ENCODE data around the gene AKAP13. TPM values are rescaled to one million over a fixed set of nuclear protein-coding genes. Genes with fewer than 3 reads are reported as not detected.
"Not testable (repeated sequence)": the region's sequence is repeated elsewhere in the genome, so short reads cannot be mapped to it uniquely, and the experiment has no call there.

The AKAP13 gene
- total RNA-seq, 2 experiments from 2014 or later, result 79.4 to 83.2 TPM

DNA sequence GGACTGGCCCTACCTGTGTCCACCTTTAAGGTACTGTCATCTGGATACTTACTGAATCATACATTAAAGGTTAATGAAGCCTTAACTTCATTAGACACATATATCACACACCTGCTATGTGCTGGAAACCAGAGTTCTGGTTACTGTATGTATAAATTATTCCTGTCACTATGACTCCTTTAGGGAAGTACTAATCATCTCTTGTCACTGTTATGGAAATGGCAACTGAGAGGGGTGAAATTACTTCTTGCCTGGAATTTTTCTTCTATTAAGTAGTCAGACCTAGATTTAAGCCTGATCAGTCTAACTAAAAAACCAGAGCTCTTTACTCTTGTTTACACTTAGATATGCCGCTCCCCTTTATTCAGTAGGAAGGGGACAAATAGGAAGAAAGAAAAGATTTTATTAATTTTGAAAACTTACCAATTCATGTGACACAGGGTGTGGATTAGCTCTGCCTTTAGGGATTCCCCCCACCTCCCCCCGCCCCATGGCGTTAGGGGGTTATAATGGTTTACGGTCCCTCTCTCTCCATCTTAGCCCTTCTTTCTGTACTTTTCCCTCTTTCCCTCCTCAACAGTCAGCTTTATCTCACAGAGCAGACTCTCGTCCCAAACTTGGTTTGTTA, 261.8 kb downstream of the AKAP13 start:
- CTCF ChIA-PET, result no interaction called here
- Mint-ChIP-seq H3K27me3 (ENCODE audit: low read depth) (no peaks in the 10 kb centered on the region), H3K27ac (no peak overlapping the region), H3K4me3 (no peak overlapping the region), H3K9me3 (no peaks in the 10 kb centered on the region), H3K4me1 (ENCODE audit: low read depth) (peaks cover 42% of the 10 kb centered on the region), H3K36me3 (ENCODE audit: low read depth) (peaks cover 20% of the 10 kb centered on the region)
- no peak for DNase-seq
- intact Hi-C loops (cut with micrococcal nuclease), result no loop called here

DNA sequence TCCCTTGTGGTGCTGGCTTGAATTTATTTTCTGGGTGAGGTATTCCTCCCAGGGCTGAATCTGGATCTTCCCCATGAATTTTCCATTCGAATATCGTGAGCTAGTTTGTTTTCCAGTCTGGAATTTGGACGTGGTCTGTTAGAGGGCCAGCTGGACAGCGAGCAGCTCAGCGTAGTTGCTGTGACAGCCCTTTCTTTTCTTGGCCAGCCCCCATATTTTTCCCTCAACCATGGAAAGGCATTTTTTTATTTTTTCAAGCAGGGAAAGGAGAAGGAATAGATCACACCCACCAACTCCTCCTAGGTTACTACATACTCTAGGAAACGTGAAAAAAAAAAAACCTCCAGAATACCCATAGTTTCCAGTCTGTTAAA, 262.3 kb downstream of the AKAP13 start:
- no peaks in the 10 kb centered on the region for H3K9me3 Mint-ChIP-seq
- H3K27me3 Mint-ChIP-seq (ENCODE audit: low read depth), result no peaks in the 10 kb centered on the region
- intact Hi-C loops (cut with micrococcal nuclease), result no loop called here
- peaks cover 20% of the 10 kb centered on the region for H3K36me3 Mint-ChIP-seq (ENCODE audit: low read depth)
- no peak overlapping the region for H3K4me3 Mint-ChIP-seq
- H3K4me1 Mint-ChIP-seq (ENCODE audit: low read depth), result peaks cover 43% of the 10 kb centered on the region
- CTCF ChIA-PET, result no interaction called here
- H3K27ac Mint-ChIP-seq, result no peak overlapping the region
- no peak for DNase-seq

DNA sequence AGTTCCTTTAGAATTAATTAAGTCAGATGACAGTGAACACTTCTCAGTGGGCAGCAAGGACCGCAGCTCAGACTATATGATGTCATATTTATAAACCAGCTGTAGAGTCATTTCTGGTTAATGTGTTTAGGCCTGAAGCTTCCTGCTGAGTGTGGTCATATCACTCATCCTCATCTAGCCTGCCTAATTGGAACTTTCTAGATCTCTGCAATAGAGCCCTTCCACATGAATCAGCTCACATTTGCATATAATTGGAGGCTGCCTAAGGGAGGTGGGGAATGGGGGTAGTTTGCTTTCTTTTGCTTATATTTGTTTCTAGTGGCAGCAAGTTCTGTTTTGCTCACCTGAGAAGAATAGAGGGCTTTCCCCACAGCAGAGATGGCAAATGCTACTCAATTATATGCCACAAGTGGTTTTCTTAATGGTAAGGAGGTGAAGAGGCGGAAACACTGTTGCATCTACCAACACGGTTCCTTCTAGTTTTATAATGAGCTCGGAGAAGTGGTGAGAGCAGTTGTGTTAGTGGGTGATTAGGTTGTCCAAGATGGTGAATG, 266.2 kb downstream of the AKAP13 start:
- CTCF ChIA-PET, result interaction anchor here (0.7 kb wide), 1 partner anchor 21 kb away, joined by 3 read pairs; no protein-coding TSS in a partner anchor
- no peaks in the 10 kb centered on the region for H3K27me3 Mint-ChIP-seq (ENCODE audit: low read depth)
- no peak overlapping the region for H3K4me3 Mint-ChIP-seq
- H3K9me3 Mint-ChIP-seq, result no peaks in the 10 kb centered on the region
- peak overlapping the region; percentile 52 for H3K27ac Mint-ChIP-seq
- H3K4me1 Mint-ChIP-seq (ENCODE audit: low read depth), result peaks cover 46% of the 10 kb centered on the region
- intact Hi-C loops (cut with micrococcal nuclease), result loop anchor here (1.0 to 2.0 kb wide), 3 partner anchors 22 to 64 kb away; no protein-coding TSS in a partner anchor
- peaks cover 17% of the 10 kb centered on the region for H3K36me3 Mint-ChIP-seq (ENCODE audit: low read depth)
- DNase-seq, result peak; percentile 21

DNA sequence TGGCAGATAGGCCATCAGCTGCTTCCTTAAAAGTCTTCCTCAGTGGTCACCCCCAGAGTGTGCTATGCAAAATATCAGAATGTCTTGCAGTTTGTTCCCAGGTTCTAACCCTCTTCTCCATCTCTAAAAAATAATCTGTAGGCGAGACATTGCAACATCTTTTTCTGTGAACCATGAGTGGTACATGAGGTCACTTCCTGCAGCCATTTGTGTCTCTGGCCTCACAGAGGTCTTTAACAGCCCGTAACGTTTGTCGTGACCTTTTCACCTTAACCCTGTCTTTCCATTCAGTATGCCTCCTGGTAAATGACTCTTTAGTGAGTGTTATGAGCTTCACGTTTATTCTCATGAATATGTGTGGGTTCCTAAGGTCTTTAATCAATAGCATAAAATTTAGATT, 269.0 kb downstream of the AKAP13 start:
- H3K27ac Mint-ChIP-seq, result peak overlapping the region; percentile 88
- peaks cover 14% of the 10 kb centered on the region for H3K36me3 Mint-ChIP-seq (ENCODE audit: low read depth)
- intact Hi-C loops (cut with micrococcal nuclease), result no loop called here
- H3K9me3 Mint-ChIP-seq, result no peaks in the 10 kb centered on the region
- no peak overlapping the region for H3K4me3 Mint-ChIP-seq
- CTCF ChIA-PET, result no interaction called here
- H3K4me1 Mint-ChIP-seq (ENCODE audit: low read depth), result peaks cover 35% of the 10 kb centered on the region
- peak; percentile 25 for DNase-seq
- no peaks in the 10 kb centered on the region for H3K27me3 Mint-ChIP-seq (ENCODE audit: low read depth)

DNA sequence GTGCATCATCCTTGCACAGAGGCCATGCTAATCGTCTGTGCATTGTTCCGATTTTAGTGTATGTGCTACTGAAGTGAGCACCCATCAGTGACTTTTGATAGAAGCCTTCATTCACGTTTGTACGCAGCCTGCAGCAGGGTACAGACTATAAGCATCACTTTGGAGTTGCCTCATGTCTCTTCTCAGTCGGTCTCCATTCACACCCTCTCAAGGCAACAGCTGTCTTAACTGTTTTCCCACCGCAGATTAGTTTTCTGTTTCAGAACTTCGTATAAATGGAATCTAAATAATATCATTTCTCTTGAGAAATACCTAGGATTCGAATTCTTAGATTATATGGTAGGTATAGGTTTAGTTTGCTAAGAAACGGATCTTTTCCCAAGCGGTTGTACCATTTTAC, 271.1 kb downstream of the AKAP13 start:
- Mint-ChIP-seq H3K4me3 (no peak overlapping the region), H3K36me3 (ENCODE audit: low read depth) (peaks cover 12% of the 10 kb centered on the region)

DNA sequence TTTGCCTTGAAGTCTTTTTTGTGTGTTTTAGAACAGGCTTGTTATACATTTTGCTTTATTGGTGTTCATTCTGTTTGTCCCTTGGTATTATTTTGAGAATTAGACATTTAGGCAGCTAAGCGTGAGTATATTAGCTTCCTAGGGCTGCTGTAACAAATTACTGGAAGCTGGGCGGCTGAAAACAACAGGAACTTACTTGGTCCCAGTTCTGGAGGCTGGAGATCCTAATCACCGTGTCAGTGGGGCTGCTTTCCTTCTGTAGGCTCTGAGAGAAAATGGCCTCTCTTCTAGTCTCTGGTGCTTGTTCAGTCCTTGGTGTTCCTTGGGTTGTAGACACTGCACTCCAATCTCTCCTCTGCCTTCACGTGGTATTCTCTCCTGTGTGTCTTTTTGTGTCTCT, 272.1 kb downstream of the AKAP13 start:
- no peaks in the 10 kb centered on the region for H3K9me3 Mint-ChIP-seq
- H3K27me3 Mint-ChIP-seq (ENCODE audit: low read depth), result no peaks in the 10 kb centered on the region
- peaks cover 11% of the 10 kb centered on the region for H3K36me3 Mint-ChIP-seq (ENCODE audit: low read depth)
- peaks cover 10% of the 10 kb centered on the region for H3K4me1 Mint-ChIP-seq (ENCODE audit: low read depth)
- DNase-seq, result no peak
- H3K27ac Mint-ChIP-seq, result no peak overlapping the region
- CTCF ChIA-PET, result no interaction called here
- intact Hi-C loops (cut with micrococcal nuclease), result no loop called here
- H3K4me3 Mint-ChIP-seq, result no peak overlapping the region

More for the DNA sequence above, 271.1 kb downstream of the AKAP13 start:
- H3K27ac Mint-ChIP-seq, result no peak overlapping the region
- DNase-seq, result no peak
- CTCF ChIA-PET, result no interaction called here
- H3K27me3 Mint-ChIP-seq (ENCODE audit: low read depth), result no peaks in the 10 kb centered on the region
- peaks cover 16% of the 10 kb centered on the region for H3K4me1 Mint-ChIP-seq (ENCODE audit: low read depth)
- no peaks in the 10 kb centered on the region for H3K9me3 Mint-ChIP-seq
- intact Hi-C loops (cut with micrococcal nuclease), result no loop called here

DNA sequence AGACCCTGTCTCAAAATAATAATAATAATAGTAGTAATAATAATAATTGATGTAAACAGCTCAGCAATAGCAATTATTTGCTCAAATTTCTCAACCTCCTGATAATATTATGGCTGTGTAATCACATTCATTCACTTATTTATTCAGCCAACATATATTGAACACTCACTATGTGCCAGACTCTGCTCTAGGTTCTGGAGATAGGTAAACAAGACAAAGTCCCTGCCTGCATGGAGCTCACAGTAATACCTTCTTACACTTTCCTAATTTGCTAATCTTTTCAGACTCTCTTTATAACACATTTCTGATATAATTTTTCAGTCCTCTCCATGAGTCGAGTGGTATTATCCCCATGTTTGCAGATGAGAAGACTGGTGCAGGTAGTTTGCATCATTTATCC, 276.7 kb downstream of the AKAP13 start:
- H3K4me1 Mint-ChIP-seq (ENCODE audit: low read depth), result no peaks in the 10 kb centered on the region
- CTCF ChIA-PET, result interaction anchor here (0.6 to 0.7 kb wide), 2 partner anchors 64 to 170 kb away, joined by 3 to 5 read pairs; no protein-coding TSS in a partner anchor
- no peaks in the 10 kb centered on the region for H3K27me3 Mint-ChIP-seq (ENCODE audit: low read depth)
- DNase-seq, result no peak
- intact Hi-C loops (cut with micrococcal nuclease), result no loop called here
- no peak overlapping the region for H3K4me3 Mint-ChIP-seq
- H3K27ac Mint-ChIP-seq, result no peak overlapping the region
- peaks cover 19% of the 10 kb centered on the region for H3K36me3 Mint-ChIP-seq (ENCODE audit: low read depth)
- no peaks in the 10 kb centered on the region for H3K9me3 Mint-ChIP-seq

DNA sequence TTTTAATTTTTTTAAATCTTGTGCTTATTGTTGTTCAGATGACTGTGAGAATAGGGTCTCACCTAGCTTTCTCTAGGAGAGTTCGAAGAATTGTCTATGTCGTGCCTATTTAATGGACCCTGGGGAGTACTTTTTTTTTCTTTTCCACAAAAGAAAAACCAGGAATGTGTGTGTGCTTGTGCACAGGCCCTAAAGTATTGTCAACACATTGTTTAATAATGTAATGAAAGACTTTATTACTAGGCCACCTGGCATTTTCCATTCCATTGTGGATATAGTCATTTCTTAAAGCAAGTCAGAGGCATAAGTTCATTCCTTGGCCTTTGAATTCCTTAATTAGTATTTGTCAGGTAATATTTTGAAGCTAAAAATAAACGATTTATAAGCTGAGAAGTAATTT, 278.4 kb downstream of the AKAP13 start:
- CTCF ChIA-PET, result interaction anchor here (0.6 to 1.3 kb wide), 2 partner anchors 9 to 21 kb away, joined by 4 to 6 read pairs; no protein-coding TSS in a partner anchor
- no peaks in the 10 kb centered on the region for H3K9me3 Mint-ChIP-seq
- H3K4me3 Mint-ChIP-seq, result no peak overlapping the region
- H3K4me1 Mint-ChIP-seq (ENCODE audit: low read depth), result no peaks in the 10 kb centered on the region
- no peak for DNase-seq
- H3K27ac Mint-ChIP-seq, result no peak overlapping the region
- peaks cover 22% of the 10 kb centered on the region for H3K36me3 Mint-ChIP-seq (ENCODE audit: low read depth)
- H3K27me3 Mint-ChIP-seq (ENCODE audit: low read depth), result no peaks in the 10 kb centered on the region
- intact Hi-C loops (cut with micrococcal nuclease), result no loop called here

DNA sequence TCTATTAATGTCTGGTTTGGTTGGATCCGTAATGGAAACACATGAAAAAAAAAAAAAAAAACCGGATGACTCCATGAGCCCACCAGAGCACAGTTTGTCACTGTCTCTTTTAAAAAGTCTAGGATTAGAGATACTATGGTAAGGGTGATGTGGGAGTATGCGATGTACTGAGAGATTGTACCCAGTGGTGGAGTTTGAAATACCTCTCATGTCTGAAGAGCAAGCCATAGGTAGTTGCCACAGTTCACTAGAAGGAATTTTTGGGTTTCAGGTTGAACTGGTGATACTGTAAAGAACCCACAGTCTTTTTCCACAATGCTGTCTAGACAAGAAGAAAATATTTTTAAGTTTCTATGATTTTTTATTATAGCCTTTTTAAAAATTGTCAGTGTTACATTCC, 281.5 kb downstream of the AKAP13 start:
- CTCF ChIA-PET, result no interaction called here
- intact Hi-C loops (cut with micrococcal nuclease), result no loop called here
- Mint-ChIP-seq H3K4me3 (no peak overlapping the region), H3K4me1 (ENCODE audit: low read depth) (peaks cover 5% of the 10 kb centered on the region), H3K9me3 (no peaks in the 10 kb centered on the region), H3K27me3 (ENCODE audit: low read depth) (no peaks in the 10 kb centered on the region), H3K36me3 (ENCODE audit: low read depth) (peaks cover 40% of the 10 kb centered on the region), H3K27ac (no peak overlapping the region)
- DNase-seq, result no peak

DNA sequence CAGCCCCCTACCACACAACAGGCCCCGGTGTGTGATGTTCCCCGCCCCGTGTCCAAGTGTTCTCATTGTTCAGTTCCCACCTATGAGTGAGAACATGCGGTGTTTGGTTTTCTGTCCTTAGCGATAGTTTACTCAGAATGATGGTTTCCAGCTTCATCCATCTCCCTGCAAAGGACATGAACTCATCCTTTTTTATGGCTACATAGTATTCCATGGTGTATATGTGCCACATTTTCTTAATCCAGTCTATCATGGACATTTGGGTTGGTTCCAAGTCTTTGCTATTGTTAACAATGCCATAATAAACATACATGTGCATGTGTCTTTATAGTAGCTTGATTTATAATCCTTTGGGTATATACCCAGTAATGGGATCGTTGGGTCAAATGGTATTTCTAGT, 285.3 kb downstream of the AKAP13 start:
- CTCF ChIA-PET; H3K27me3 Mint-ChIP-seq (ENCODE audit: low read depth); H3K27ac Mint-ChIP-seq; H3K4me3 Mint-ChIP-seq; intact Hi-C loops (cut with micrococcal nuclease); H3K9me3 Mint-ChIP-seq; DNase-seq: not testable (repeated sequence)
- H3K36me3 Mint-ChIP-seq (ENCODE audit: low read depth), result peaks cover 41% of the 10 kb centered on the region
- peaks cover 23% of the 10 kb centered on the region for H3K4me1 Mint-ChIP-seq (ENCODE audit: low read depth)

DNA sequence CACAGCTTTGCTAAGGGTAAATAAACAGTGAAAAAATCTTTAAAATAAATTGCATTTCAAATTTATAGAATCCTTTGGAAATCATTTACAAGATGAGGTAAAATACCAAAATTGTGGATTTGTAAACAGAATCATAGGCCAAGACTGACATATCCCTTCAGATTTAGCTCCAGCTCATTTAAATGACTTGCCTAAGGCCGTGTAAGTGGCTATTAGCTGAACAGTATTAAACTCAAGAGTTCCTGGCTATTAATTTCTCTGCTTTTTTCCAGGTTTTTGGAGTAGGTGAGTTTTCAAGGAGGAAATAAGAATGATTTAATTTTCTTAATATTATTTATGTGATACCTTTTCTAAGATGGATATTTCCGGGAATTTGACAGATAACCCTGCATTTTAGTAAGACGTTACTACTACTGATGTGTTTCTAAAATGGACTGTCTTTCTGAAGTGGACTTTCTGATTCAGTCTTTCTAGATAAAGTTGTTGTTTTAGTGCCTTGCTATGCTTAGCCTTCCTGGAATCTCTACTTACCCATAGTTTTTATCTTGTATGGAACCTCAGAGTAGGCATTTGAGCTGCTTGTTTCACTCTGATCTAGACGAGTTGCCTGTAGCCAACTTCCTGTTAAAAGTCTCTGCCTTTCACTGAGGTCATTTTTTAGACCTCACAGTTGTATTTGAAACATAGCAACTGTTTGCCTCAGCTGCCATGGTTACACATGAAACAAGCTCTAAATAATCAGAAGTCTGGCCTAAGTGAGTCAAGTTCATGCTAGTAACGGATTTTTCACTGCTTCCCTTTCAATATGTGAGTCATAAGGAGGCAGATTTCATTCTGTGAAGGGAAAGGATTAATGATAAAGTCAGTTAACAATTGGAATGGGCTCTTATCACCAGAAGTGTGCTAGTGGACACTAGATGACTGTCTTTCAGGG, 287.4 kb downstream of the AKAP13 start:
- peaks cover 41% of the 10 kb centered on the region for H3K36me3 Mint-ChIP-seq (ENCODE audit: low read depth)
- H3K27ac Mint-ChIP-seq, result peak overlapping the region; percentile 93
- H3K4me1 Mint-ChIP-seq (ENCODE audit: low read depth), result peaks cover 26% of the 10 kb centered on the region
- no peaks in the 10 kb centered on the region for H3K27me3 Mint-ChIP-seq (ENCODE audit: low read depth)
- intact Hi-C loops (cut with micrococcal nuclease), result loop anchor here (1.0 kb wide), 8 partner anchors 21 to 259 kb away; no protein-coding TSS in a partner anchor
- DNase-seq, result peak; percentile 78
- no peak overlapping the region for H3K4me3 Mint-ChIP-seq
- CTCF ChIA-PET, result interaction anchor here (0.6 to 2.0 kb wide), 5 partner anchors 8 to 49 kb away, joined by 3 to 6 read pairs (median 3); no protein-coding TSS in a partner anchor
- H3K9me3 Mint-ChIP-seq, result no peaks in the 10 kb centered on the region

DNA sequence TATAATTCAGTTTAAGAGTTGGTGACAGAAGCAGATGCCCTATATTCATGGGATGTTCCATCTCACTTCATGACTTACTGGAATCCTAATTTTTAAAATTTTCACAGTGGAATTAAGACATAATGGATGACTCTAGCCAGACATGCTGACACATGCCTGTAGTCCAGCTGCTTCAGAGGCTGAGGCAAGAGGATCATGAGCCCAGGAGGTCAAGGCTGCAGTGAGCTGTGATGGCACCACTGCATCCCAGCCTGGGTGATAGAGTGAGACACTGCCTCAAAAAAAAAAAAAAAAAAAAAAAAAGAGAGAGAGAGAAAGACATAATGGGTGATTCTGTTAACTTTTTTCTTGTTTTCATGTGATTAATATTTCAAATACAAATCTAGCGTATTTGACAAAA, 290.8 kb downstream of the AKAP13 start:
- no peak overlapping the region for H3K27ac Mint-ChIP-seq
- no peaks in the 10 kb centered on the region for H3K9me3 Mint-ChIP-seq
- peaks cover 40% of the 10 kb centered on the region for H3K4me1 Mint-ChIP-seq (ENCODE audit: low read depth)
- no peak for DNase-seq
- CTCF ChIA-PET, result no interaction called here
- H3K27me3 Mint-ChIP-seq (ENCODE audit: low read depth), result no peaks in the 10 kb centered on the region
- H3K36me3 Mint-ChIP-seq (ENCODE audit: low read depth), result peaks cover 23% of the 10 kb centered on the region
- H3K4me3 Mint-ChIP-seq, result no peak overlapping the region
- intact Hi-C loops (cut with micrococcal nuclease), result no loop called here
